Cerebellar cortex (tissue), 1 donor: ENCODE measurements around the gene ANKS6.

ENCODE experiments used
- DNase-seq: peaks from one replicate; pipeline ENCODE4 v3.0.0-alpha.2; 2015; ENCODE audit warnings: low spot score

The ANKS6 gene

DNA sequence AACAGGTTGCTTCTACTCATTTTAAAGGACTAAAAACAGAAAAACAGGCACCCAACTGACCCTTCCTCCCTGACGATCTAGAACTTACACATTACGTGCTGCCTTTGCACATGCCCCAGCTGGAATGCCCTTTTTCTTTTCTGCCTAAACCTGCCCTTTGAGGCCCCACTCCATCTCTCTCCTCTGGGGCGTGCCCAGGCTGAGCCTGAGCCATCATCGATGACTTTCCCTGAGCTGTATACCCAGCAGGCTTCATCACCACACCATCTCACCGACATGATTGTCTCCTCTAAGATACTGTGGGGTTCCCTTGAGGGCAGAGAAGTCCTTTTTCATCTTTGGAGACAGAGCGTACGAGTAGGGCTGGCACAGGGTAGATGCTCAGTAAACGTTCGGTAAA, 63.6 kb downstream of the ANKS6 start:
- DNase-seq: no peak

- DNase-seq: no peak
Measured at GRCh38 chr9:98732091-98732490, 64.3 kb downstream of the ANKS6 start.

DNA sequence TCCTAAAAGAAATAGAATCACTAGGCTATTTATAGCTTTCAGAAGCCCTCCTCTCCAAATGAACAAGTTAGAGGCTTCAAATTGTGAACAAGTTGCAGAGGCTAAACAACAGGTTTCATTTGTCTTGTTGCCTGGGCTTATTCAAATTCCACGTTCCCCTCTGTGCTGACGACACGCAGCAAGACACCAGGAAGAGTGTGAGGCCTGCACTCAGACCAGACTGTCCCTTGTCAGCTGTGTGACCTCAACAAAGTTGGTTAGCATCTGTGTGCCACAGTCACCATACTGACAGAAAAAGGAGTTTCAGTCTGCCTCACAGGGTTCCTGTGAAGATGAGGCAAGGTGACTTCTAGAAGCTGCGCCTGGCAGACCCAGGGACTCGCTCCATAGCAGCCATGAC, 65.5 kb downstream of the ANKS6 start:
- DNase-seq: no peak

DNA sequence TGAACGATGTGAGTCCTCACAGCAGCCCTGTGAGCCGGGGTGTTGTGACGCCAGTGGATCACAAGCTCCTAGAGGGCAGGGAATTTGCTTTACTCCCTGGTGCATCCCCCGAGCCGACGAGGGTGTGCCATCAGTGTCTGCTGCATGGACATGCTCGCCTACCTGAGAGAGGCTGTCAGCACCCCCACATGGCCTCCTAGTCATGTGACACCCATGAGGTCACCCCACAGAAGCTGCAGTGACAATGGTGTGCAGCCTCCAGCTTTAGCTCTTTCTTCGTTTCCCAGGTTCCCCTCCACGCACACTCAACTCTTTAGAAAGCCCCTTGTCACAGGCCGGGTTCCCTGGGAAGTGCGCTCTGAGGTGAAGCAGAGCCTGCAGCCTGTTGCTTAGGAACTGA, 67.9 kb downstream of the ANKS6 start:
- DNase-seq: no peak

DNA sequence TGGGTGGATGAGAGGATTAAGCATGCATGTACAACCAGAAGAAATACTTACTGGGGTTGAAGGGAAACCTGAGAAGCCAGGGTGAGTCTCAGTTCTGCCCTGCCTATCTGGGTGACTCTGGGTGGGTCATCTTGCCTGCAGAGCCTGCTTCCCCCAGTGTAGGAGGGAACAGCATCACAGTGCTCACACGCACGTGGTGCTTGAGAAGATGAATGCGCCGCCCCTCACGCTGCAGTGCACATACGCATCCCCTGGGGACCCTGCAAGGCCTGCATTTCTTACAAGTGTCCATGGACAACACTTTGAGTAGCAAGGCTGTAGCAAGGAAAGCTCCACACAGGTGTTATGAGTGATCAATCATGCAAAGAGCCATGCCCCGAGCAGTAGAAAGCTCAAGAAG, 68.9 kb downstream of the ANKS6 start:
- DNase-seq: no peak

DNA sequence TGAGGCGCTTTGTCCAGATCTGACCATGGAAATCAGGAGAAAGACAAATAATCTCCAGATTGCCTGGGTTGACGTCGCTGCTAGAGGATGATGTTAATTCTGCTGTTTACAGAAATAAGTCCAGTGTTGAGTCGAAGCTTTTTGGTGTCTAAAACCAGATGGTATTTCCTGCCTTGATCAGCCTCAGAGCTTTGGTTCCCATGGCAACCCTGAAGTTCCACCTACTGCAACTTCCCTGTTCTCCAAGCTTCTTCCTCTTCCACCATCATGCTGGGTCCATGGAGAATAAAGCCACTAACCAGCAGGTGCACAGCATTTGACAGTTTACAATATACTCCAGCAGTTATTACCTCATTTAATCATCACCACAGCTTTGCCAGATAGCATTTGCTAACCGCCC, 69.6 kb downstream of the ANKS6 start:
- DNase-seq: peak; percentile 19

DNA sequence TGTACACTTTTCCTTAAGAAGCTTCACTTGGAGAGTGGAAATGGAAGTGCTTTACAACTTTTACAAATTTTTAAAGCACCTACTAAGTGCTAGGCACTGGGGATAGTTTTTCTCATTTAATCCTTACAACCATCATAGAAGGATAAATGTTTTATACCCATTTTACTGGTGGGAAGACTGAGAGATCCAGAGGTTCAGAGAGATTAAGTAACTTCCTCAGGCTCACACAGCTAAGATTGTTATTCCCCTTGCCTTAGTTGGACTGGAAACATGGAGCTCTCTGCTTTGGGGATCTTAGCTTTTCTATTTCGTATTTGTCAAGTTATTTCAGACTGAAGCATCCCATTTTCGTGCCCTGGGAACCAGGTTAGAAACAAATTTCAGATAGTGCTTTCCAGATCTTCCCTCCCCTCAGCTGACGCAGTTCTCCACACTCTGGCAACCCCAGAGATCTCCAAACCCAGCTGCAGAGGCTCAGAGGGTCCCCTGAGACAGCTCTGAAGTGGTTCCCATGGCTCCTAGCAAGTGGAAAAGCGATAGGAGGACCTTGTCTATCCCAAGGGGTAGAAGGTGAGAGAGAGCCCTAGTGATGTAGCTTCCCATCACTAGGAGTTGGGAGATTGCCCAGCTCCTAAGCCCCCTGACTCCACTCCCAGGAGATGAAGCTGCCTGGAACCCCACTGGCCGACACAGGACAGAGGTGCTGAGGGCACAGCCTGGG, 71.4 kb downstream of the ANKS6 start:
- no peak for DNase-seq

DNA sequence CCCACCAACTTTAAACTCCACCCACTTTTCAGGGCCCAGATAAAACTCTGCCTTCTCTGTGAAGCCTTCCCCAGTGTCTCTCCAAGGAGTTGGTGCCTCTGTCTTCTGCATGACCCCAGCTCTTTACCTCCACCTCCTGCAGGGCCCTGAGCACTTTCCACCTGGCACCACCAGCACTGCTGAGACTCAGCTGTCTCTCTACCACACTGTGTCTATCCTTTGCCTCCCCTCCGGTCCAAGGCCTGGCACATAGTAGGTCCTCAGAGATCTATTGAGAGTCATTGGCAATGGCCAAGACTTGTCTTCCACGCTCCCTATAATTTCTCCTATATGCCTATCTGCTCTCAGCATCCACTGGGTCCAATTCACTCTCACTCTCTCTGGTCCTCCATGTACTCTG, 74.7 kb downstream of the ANKS6 start:
- DNase-seq: no peak

GRCh38 chr9:98720402-98720801, 76.0 kb downstream of the ANKS6 start:
- no peak for DNase-seq

GRCh38 chr9:98719055-98719454, 77.3 kb downstream of the ANKS6 start:
- DNase-seq: no peak

GRCh38 chr9:98714833-98715232, 81.5 kb downstream of the ANKS6 start:
- DNase-seq: no peak

DNA sequence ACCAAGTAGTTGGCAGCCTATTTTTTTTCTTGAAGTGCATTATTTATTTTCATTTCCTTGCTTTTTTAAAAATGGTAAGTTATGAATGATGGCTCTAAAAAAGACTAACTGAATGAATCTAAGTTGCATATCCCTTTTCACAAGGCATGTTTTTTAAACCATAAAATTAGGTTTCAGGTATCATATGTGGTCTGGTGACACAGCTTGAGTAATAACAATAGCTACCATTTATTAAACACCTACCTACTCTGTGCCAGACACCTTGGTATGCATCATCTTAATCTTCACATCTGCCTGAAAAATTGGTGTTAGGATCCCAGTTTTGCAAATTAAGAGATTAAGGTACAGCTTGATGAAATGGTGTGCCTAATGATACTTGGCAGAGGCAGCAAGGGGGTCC, 83.4 kb downstream of the ANKS6 start:
- no peak for DNase-seq

DNA sequence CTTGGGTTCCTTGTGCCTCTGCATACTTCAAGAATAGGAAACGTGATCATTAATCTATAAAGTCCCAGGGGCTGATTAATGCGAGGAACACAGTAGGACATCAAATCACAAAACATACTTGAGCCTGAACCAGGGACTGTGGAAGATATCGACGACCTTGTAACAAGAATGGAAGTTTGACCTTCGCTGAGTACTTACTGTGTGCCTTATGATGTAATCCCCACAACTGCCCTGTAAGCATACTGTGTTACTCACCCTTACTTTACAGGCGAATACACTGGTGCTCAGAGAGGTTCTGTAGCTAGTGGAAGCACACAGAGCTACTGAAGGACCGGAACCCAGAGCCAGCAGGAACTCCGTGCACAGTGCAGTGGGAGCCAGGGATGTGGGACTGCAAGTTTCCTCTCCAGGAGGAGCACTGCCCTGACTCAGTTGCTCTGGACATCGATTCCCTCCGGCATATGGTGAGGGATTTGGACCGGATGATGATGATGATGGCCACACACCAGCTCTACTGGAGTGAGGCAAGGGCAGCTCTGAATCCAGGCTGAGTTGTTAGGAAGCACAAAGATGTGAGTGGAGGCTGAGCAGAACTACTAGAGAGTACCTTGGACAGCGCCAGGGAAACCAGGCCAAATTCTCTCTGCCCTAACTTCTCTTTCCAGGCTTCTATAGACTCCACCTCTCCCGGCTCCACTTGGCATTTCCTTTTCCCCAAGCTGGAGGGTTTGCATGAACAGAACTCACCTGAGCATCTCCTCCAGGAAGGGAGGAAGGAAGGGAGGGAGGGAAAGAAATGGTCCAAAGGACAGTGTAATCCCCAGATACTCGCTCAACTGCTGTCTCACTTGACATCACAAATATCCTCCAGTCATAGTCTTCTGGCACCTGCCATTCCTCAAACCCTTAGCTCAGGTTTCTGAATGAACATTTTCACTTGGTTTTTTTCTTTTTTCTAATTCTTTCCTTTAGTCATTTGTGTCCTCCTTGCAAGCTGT, 86.1 kb downstream of the ANKS6 start:
- DNase-seq: no peak

- no peak for DNase-seq
Measured at GRCh38 chr9:98708933-98709911, 87.1 kb downstream of the ANKS6 start, which contains the start of gene GABBR2. TSS of gene GABBR2 (minus strand) at chr9:98708935. CDS start at chr9:98708737, 198 bp downstream.

DNA sequence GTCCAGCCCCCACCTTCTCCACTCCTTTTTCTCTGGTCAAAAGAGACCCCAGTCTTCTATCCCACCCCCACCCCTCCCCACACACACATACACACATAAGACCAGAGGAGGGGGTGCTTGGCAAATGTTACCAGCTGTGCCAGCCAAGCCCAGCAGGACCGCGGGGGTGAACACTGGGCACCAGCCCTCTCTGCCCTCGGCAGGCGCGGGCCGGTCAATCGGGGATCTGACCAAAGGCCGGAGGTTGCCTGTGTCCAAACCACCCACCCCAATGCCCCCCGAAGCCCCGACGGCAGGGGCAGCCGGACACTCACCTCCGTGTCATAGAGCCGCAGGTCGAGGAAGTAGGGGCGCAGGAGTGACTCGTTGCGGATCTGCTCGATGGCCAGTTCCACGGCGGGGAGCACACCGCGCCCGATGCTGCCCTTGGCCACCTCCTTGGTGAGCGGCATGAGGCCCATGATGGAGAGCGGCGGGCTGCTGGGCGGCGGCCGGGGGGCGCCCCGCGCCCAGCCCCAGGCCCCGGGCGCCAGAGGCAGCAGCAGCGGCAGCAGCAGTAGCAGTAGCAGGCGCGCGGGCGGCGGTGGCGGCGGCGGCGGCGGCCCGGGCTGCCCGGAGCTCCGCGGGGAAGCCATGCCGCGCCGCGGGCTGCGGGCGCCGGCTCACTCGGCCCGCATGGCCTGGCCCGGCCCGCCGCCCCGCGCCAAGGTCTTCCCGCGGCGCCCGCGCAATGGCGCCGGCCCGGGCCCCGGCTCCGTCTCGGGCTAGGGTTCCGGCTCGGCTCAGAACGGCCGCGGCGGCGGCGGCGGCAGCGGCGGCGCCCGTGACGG, 88.0 kb downstream of the ANKS6 start:
- no peak for DNase-seq

DNA sequence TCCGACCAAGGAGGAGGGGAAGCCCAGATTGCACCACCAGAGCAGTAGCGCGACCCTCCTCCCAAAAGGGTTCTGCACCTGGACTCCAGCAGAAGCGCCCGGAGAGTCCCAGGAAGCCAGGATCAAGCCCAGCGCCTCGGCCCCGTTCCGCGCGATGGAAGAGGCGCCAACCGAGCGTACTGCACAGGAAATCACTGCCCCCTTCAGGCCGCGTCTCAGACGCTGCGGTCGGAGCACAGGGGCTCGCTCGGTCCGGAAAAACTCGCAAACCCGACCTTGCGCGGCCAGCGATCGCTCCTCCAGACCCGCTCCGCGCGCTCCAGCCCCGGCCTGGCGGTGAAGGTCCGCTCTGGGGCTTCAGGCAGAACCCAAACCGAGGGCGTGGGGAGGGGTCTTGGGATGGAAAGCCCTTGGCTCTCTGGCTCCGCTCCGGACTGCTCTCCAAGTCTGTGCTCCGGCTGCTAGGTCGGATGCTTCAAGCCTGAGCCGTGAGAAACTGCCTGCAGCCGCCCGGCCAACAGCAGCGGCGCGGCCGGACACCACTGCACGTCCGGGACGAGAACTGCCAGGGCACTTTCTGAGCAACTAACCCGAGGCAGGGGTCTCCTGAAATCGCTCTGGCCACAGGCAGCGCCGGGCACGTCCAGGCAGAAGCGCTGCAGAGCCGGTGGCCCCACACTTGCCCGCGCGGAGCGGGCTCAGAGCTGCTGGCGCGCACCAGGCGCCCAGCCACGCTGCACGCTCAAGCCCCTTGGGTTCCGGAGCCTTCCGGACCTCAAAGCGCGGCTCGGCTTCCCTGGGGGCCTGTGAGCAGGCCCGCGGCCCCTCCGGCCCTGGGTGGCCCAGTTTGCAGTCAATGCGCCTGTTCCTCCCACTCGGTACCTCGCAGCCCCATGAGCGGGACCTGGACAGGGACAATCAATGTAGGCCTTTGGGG, 88.9 kb downstream of the ANKS6 start:
- DNase-seq: peak; percentile 87

DNA sequence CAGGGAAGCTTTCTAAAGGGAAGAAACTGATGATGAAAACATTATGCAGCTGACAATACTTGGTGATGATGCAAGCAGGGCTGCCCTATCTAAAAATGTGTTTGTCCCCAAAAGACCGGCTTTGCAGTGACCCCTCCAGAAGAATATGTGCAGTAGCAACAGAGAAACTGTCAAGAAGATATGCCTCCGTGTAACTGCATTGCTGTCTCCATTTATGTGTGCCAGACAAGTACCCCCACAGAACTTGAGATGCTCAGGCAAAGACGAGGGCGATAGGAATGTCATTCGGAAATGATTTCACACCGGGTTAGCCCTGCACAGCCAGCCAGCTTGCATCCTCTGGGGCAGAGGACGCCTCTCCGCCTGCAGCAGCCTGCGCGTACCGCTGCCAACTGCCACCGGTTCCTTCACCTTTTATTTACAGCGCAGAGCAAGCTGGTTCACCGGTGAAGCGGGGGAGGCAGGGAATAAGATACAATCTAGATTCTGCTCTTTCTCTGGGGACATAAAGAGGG, 89.6 kb downstream of the ANKS6 start:
- DNase-seq: peak; percentile 74

GRCh38 chr9:98702835-98703380, 93.4 kb downstream of the ANKS6 start:
- peak; percentile 85 for DNase-seq

GRCh38 chr9:98702340-98702739, 94.0 kb downstream of the ANKS6 start:
- DNase-seq: no peak
